Sigmoid colon (tissue), 4 donors: ENCODE results near the gene STRA8.

Source experiments
- CTCF ChIP-seq, 4 experiments: fragments of 450-650 bp in 3 of 4; fragments of 200-600 bp in 1 of 4; IDR thresholded peaks; one replicate each; pipeline ENCODE4 v1.5.1; 2016 to 2019; ENCODE audit warnings: antibody characterized with exemption in 4 of 4, mild to moderate bottlenecking in 3 of 4, moderate library complexity in 2 of 4
- EP300 ChIP-seq, 4 donors: sonication (generic); formaldehyde crosslinking; IDR thresholded peaks; one replicate each; pipeline ENCODE4 v1.6.1; 2017; ENCODE audit warnings: antibody characterized with exemption in 4 of 4
- POLR2AphosphoS5 ChIP-seq, 4 donors: sonication (generic); formaldehyde crosslinking; IDR thresholded peaks; one replicate each; pipeline ENCODE4 v1.6.1; 2017; ENCODE audit warnings: antibody characterized with exemption in 4 of 4

GRCh38 chr7:135205850-135206249 is 27.8 kb upstream of the STRA8 start:
- TF ChIP-seq POLR2AphosphoS5 (IDR thresholded peaks at IDR 0.05): no peak
- TF ChIP-seq CTCF (IDR thresholded peaks at IDR 0.05): no peak
- TF ChIP-seq EP300 (IDR thresholded peaks at IDR 0.05): no peak
